CD4-positive, alpha-beta memory T cell (primary cell): ENCODE measurements around the gene JAKMIP1. TPM values are rescaled to one million over a fixed set of nuclear protein-coding genes. Genes with fewer than 3 reads are reported as not detected.
A peak's percentile ranks its signal among the peaks of the same experiment; 100 is the strongest.

Experiments used
- CTCF ChIA-PET: fragments of 350-600 bp; sonication (Branson Sonifier 250); formaldehyde crosslinking; loops from one replicate; lab custom pipeline; 2021; ENCODE audit warnings: inconsistent platforms; ENCODE audit not compliant: partially characterized antibody; lab: Charles Lee
- POLR2A ChIA-PET: fragments of 350-600 bp; sonication (Branson Sonifier 250); formaldehyde crosslinking; loops from one replicate; lab custom pipeline; 2021; ENCODE audit not compliant: partially characterized antibody; lab: Charles Lee
- DNase-seq, 5 donors: peaks; one replicate each; pipeline versions ENCODE4 v3.0.0 to v3.0.0-alpha.2; 2020 to 2022; ENCODE audit warnings: mixed read lengths in 1 of 5
- H3K27ac ChIP-seq: one replicate; pipeline ENCODE4 v1.7.0; 2013; ENCODE audit warnings: low read depth, low read length
- H3K27me3 ChIP-seq: 2 replicates; pipeline ENCODE4 v1.7.0; 2013; ENCODE audit warnings: mild to moderate bottlenecking, low read length, moderate library complexity; ENCODE audit not compliant: insufficient read depth
- H3K36me3 ChIP-seq: 2 replicates; pipeline ENCODE4 v1.7.0; 2013; ENCODE audit warnings: mild to moderate bottlenecking, low read length, moderate library complexity; ENCODE audit not compliant: insufficient read depth
- H3K4me1 ChIP-seq: 2 replicates; pipeline ENCODE4 v1.7.0; 2013; ENCODE audit warnings: mild to moderate bottlenecking, low read length, moderate library complexity; ENCODE audit not compliant: insufficient read depth
- H3K4me3 ChIP-seq, 2 donors: one replicate each; pipeline ENCODE4 v1.7.0; 2013; ENCODE audit warnings: low read length in 2 of 2, mild to moderate bottlenecking in 1 of 2
- H3K9me3 ChIP-seq, 2 donors: one replicate each; pipeline ENCODE4 v1.7.0; 2013; ENCODE audit warnings: low read length in 2 of 2, control low read depth in 1 of 2; ENCODE audit not compliant: control insufficient read depth in 1 of 2
- H3K27ac Mint-ChIP-seq, 7 donors: one replicate each; pipeline ENCODE4 v1.8.0; 2020 to 2021; ENCODE audit warnings: mixed read lengths in 7 of 7, mild to moderate bottlenecking in 6 of 7, inconsistent platforms in 3 of 7, moderate library complexity in 3 of 7
- H3K27me3 Mint-ChIP-seq, 2 donors: one replicate each; pipeline ENCODE4 v1.8.0; 2020 to 2021; ENCODE audit warnings: mixed read lengths in 2 of 2
- H3K36me3 Mint-ChIP-seq, 2 donors: one replicate each; pipeline ENCODE4 v1.8.0; 2020 to 2021; ENCODE audit warnings: mixed read lengths in 2 of 2, inconsistent platforms in 1 of 2, mild to moderate bottlenecking in 1 of 2
- H3K4me1 Mint-ChIP-seq, 4 donors: one replicate each; pipeline ENCODE4 v1.8.0; 2020 to 2021; ENCODE audit warnings: mixed read lengths in 4 of 4, mild to moderate bottlenecking in 1 of 4
- H3K4me3 Mint-ChIP-seq, 8 donors: one replicate each; pipeline ENCODE4 v1.8.0; 2020 to 2021; ENCODE audit warnings: mixed read lengths in 8 of 8, mild to moderate bottlenecking in 7 of 8, moderate library complexity in 6 of 8, inconsistent platforms in 3 of 8
- H3K9me3 Mint-ChIP-seq, 8 donors: one replicate each; pipeline ENCODE4 v1.8.0; 2020 to 2021; ENCODE audit warnings: mixed read lengths in 8 of 8, mild to moderate bottlenecking in 5 of 8, inconsistent platforms in 3 of 8, moderate library complexity in 1 of 8
- intact Hi-C: fragments of 100-400 bp; cut with micrococcal nuclease; formaldehyde crosslinking; loops from one replicate; pipeline ENCODE4 v1.15.1; 2023
- polyA plus RNA-seq, 2 donors: library from polyadenylated mRNA; unstranded; fragments of 300-500 nt; fragmentation: Illumina TruSeq; gene quantifications; one replicate each; pipeline ENCODE4 v1.2.3, GENCODE V29; 2021
- total RNA-seq, 2 experiments: library from RNA; stranded (reverse); gene quantifications; one replicate each; pipeline ENCODE4 v1.2.3, GENCODE V29; 2021

The JAKMIP1 gene
- total and polyA plus RNA-seq, 4 experiments from 2014 or later = 2.5 to 11.5 (median 3.3) TPM

DNA sequence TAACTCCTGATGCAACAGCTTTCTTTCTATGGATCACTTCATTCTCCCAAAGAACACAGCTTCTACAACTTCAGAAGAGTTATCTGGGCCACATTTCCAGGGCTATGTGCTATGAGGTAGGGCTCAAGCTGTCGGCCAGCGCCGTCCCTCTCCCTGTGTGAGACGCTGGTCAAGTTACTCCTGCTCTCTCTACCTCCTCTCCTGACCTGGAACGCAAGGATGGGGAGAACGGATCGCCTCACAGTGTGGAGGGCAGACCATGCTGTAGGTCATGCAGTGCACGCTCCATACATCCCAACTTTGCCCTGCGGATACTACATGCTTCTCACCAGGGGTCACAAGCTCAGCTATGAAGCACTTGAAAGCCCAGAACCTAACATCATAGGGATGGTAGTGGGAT lies 42.4 kb downstream of the JAKMIP1 start:
- no peaks in the 10 kb centered on the region for H3K36me3 ChIP-seq
- no peaks in the 10 kb centered on the region for H3K27me3 Mint-ChIP-seq
- no peak for DNase-seq
- H3K4me1 Mint-ChIP-seq = peaks cover 12 to 76% (median 33%) of the 10 kb centered on the region in 4 donors
- CTCF ChIA-PET = interaction anchor here (1.1 to 3.4 kb wide), 2 partner anchors 13 to 92 kb away, joined by 3 to 12 read pairs; no protein-coding TSS in a partner anchor
- H3K27me3 ChIP-seq = no peaks in the 10 kb centered on the region
- intact Hi-C loops = no loop called here
- POLR2A ChIA-PET = no interaction called here
- no peaks in the 10 kb centered on the region for H3K9me3 ChIP-seq
- H3K27ac Mint-ChIP-seq = no peak overlapping the region
- no peaks in the 10 kb centered on the region for H3K9me3 Mint-ChIP-seq
- no peaks in the 10 kb centered on the region for H3K36me3 Mint-ChIP-seq
- H3K4me3 ChIP-seq = no peak overlapping the region
- H3K27ac ChIP-seq = no peak overlapping the region
- no peak overlapping the region for H3K4me3 Mint-ChIP-seq
- H3K4me1 ChIP-seq = peaks cover 40% of the 10 kb centered on the region

DNA sequence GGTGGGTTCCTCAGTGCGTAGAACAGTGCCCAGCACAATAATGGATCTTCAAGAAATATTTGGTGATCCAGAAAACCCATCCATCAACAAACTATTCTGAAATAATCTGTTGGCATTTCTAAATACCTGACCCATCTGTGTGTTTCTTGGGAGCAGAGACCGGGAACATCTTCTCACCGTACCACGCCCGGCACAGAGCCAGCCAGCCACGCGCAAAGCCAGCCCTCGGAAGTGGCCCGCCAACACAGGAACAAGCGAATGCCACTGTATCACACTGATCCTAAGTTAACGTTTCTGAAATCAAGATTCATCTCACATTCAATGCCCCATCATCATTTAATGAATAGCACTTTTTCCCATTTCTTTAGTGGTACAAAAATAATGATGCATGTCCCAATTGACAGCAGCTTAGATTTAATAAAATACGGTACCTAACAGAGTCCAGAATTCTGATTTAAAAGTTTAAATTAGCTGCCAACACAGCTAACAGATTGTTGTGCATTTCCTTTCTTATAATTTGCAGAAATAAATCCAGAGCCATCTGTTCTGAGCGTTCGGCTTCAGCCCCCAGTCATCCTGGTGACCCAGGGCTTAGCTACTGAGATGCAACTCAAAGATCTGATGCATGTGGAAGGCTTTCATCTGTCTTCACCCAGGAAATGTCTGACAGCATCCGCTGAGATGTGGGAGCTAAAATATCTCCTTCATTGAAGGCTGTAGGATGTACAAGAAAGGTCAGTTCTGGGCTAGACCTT lies 44.2 kb downstream of the JAKMIP1 start:
- Histone ChIP-seq H3K36me3 (no peaks in the 10 kb centered on the region), H3K27ac (no peak overlapping the region), H3K4me3 (no peak overlapping the region), H3K4me1 (peaks cover 55% of the 10 kb centered on the region), H3K27me3 (no peaks in the 10 kb centered on the region), H3K9me3 (no peaks in the 10 kb centered on the region)
- POLR2A ChIA-PET = no interaction called here
- DNase-seq = no peak
- CTCF ChIA-PET = interaction anchor here (1.0 to 3.4 kb wide), 5 partner anchors 19 to 94 kb away, joined by 3 to 12 read pairs (median 3); no protein-coding TSS in a partner anchor
- H3K27ac Mint-ChIP-seq = peak overlapping the region in 2 of 7 donors; percentile 23 to 73
- peaks cover 19 to 83% (median 47%) of the 10 kb centered on the region in 4 donors for H3K4me1 Mint-ChIP-seq
- intact Hi-C loops = no loop called here
- H3K27me3 Mint-ChIP-seq = no peaks in the 10 kb centered on the region
- no peak overlapping the region for H3K4me3 Mint-ChIP-seq
- no peaks in the 10 kb centered on the region for H3K9me3 Mint-ChIP-seq
- peaks cover 0 to 4% of the 10 kb centered on the region in 2 donors for H3K36me3 Mint-ChIP-seq

DNA sequence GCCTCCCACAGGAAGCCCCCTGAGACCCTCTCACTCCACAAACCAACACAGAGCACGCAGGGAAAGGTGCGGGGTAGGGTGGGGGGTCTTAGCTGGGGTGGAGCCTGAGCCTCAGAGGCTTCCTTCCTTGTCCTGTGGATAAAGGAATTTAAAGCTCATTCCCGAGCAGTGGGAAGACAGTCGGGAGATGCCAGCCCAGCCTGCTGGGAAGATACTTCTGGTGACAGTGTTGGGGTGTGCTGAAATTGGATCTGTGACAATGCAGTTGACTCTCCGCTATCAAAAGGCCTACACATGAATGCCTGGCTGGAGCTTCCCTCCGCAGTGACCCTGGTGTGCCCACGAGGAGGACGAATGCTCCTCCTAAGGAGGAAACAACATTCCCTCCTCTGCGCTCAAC lies 45.5 kb downstream of the JAKMIP1 start:
- Mint-ChIP-seq H3K9me3 (no peaks in the 10 kb centered on the region), H3K36me3 (peaks cover 2 to 4% of the 10 kb centered on the region in 2 donors), H3K27ac (peak overlapping the region in 3 of 7 donors; percentile 47 to 83 (median 73)), H3K4me1 (peaks cover 16 to 84% (median 46%) of the 10 kb centered on the region in 4 donors), H3K27me3 (no peaks in the 10 kb centered on the region), H3K4me3 (peak overlapping the region in 3 of 8 donors; percentile 46 to 52 (median 51))
- CTCF ChIA-PET = interaction anchor here (1.0 to 1.3 kb wide), 2 partner anchors 21 to 95 kb away, joined by 3 read pairs; no protein-coding TSS in a partner anchor
- no peaks in the 10 kb centered on the region for H3K27me3 ChIP-seq
- no peak for DNase-seq
- H3K27ac ChIP-seq = no peak overlapping the region
- intact Hi-C loops = no loop called here
- peaks cover 51% of the 10 kb centered on the region for H3K4me1 ChIP-seq
- no peaks in the 10 kb centered on the region for H3K36me3 ChIP-seq
- POLR2A ChIA-PET = no interaction called here
- H3K4me3 ChIP-seq = no peak overlapping the region
- no peaks in the 10 kb centered on the region for H3K9me3 ChIP-seq

DNA sequence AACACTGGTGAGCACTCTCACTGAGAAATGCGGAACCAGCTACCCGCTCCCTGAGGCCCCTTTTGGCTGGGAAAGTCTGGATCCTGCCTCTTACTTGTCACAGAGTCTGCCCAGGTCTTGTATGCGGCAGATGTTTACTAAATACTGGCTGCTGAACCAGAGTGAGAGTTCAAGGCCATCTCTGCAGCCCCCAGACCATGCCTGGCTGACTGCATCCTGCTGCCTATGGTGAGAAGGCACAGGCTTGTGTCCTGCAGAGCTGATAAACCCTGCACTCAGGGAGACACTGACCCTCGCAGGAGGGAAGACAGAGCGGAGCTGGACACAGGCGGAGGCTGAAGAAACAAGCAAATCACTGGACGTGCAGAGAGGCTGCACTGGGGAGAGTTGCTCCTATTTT lies 46.5 kb downstream of the JAKMIP1 start:
- Histone ChIP-seq H3K9me3 (no peaks in the 10 kb centered on the region), H3K36me3 (no peaks in the 10 kb centered on the region), H3K4me1 (peaks cover 44% of the 10 kb centered on the region), H3K27me3 (no peaks in the 10 kb centered on the region), H3K27ac (no peak overlapping the region), H3K4me3 (no peak overlapping the region)
- H3K4me3 Mint-ChIP-seq = peak overlapping the region in 1 of 8 donors; percentile 46
- peak overlapping the region in 1 of 7 donors; percentile 51 for H3K27ac Mint-ChIP-seq
- intact Hi-C loops = no loop called here
- H3K36me3 Mint-ChIP-seq = peaks cover 2 to 4% of the 10 kb centered on the region in 2 donors
- no peak for DNase-seq
- no peaks in the 10 kb centered on the region for H3K27me3 Mint-ChIP-seq
- ChIA-PET CTCF (interaction anchor here (1.7 kb wide), 1 partner anchor 96 kb away, joined by 7 read pairs; no protein-coding TSS in a partner anchor), POLR2A (no interaction called here)
- H3K9me3 Mint-ChIP-seq = no peaks in the 10 kb centered on the region
- H3K4me1 Mint-ChIP-seq = peaks cover 17 to 77% (median 41%) of the 10 kb centered on the region in 4 donors

DNA sequence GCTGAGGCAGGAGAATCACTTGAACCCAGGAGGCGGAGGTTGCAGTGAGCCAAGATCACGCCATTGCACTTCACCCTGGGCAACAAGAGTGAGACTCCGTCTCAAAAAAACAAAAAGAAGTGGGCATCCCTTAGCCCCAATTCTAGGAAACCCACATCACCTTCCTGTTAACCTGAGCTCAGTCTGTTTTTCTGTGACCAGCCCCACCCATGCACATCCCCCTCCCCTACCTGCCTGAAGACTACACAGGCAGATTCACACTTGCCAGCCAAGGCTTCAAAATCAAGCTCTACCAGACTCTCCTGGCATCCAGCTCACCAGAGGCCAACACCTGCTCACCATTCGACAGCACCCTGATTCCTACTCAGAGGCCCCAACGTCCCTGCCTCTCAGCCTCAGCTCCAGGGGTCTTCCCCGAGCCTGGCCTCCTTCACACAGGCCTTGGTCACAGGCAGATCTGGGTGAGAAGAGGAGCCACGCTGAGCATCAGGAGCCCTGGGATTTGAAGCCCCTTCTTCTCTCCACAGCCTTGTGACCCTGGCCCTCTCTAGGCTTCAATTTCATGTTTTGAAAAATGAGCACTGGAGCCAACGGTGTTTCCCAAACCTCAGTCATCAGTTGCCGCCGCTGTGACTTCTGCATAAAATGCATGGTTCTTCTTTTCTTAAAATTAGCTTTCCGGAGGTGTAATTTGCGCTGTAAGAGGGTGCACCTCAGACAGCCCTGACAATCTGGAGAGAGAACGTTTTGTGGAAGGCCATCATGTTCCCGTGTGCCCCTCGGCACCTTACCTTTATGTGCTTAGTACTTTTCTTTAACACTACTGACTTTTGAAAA lies 47.3 kb downstream of the JAKMIP1 start:
- H3K4me1 Mint-ChIP-seq = peaks cover 17 to 69% (median 41%) of the 10 kb centered on the region in 4 donors
- no peaks in the 10 kb centered on the region for H3K9me3 Mint-ChIP-seq
- H3K9me3 ChIP-seq = no peaks in the 10 kb centered on the region
- peaks cover 2 to 4% of the 10 kb centered on the region in 2 donors for H3K36me3 Mint-ChIP-seq
- peak overlapping the region in 7 of 8 donors; percentile 22 to 67 (median 47) for H3K4me3 Mint-ChIP-seq
- CTCF ChIA-PET = interaction anchor here (1.7 kb wide), 1 partner anchor 97 kb away, joined by 7 read pairs; no protein-coding TSS in a partner anchor
- peak in 2 of 5 donors; percentile 24 for DNase-seq
- H3K4me3 ChIP-seq = no peak overlapping the region
- H3K27me3 ChIP-seq = no peaks in the 10 kb centered on the region
- POLR2A ChIA-PET = interaction anchor here (1.1 kb wide), 2 partner anchors 46 to 47 kb away, joined by 5 to 6 read pairs; partner anchors contain the start of gene JAKMIP1
- intact Hi-C loops = no loop called here
- H3K27me3 Mint-ChIP-seq = no peaks in the 10 kb centered on the region
- peaks cover 44% of the 10 kb centered on the region for H3K4me1 ChIP-seq
- H3K27ac ChIP-seq = no peak overlapping the region
- H3K36me3 ChIP-seq = no peaks in the 10 kb centered on the region
- peak overlapping the region in 4 of 7 donors; percentile 29 to 79 (median 66) for H3K27ac Mint-ChIP-seq

DNA sequence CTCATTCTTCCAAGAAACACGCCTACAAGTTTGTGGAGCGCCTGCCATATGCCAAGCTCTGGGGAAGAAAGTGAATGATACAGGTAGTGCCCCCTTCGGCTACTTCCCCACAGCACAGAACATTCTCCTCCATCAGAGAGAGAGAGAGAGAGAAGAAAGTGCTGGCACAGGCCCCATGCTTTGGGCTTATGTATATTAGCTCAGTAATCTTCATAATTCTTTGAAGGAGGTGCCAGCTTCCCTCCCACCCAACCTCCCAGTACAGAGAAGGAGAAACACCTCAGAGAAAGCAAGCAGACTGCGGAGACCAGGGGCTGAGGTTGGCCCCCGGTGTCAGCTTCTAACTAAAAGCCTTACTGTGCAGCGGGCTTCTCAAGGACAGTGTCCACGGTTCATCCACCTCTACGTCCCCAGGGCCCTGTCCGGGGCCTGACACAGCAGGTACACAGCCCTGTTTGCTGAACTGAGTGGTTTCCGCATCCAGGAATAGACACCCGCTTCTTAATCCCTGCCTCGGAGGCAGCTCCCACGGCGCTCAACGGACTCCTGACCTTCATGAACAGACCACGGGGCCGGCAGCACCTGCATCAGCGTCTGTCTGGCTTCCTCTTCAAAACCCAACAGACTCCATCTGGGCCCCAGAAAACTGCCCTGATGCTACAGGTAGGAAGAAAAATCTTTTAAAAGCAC lies 50.2 kb downstream of the JAKMIP1 start:
- Mint-ChIP-seq H3K36me3 (peaks cover 2 to 13% of the 10 kb centered on the region in 2 donors), H3K4me1 (peaks cover 17 to 52% (median 40%) of the 10 kb centered on the region in 4 donors), H3K4me3 (no peak overlapping the region), H3K9me3 (peaks cover 0 to 4% (median 2%) of the 10 kb centered on the region in 8 donors), H3K27ac (peak overlapping the region in 1 of 7 donors; percentile 14), H3K27me3 (no peaks in the 10 kb centered on the region)
- H3K27me3 ChIP-seq = no peaks in the 10 kb centered on the region
- H3K4me3 ChIP-seq = no peak overlapping the region
- ChIA-PET POLR2A (no interaction called here), CTCF (no interaction called here)
- no peaks in the 10 kb centered on the region for H3K36me3 ChIP-seq
- intact Hi-C loops = no loop called here
- H3K27ac ChIP-seq = no peak overlapping the region
- no peaks in the 10 kb centered on the region for H3K9me3 ChIP-seq
- DNase-seq = no peak
- peaks cover 38% of the 10 kb centered on the region for H3K4me1 ChIP-seq
